HCT116 (cell line): ENCODE results near the gene SLC16A1. TPM values are rescaled to one million over a fixed set of nuclear protein-coding genes. Genes with fewer than 3 reads are reported as not detected.

ENCODE experiments used
- ATAC-seq: fragments of 200-7000 bp; cut with Tn5 transposase; 2 replicates; pipeline ENCODE4 v1.9.1; 2020; ENCODE audit warnings: mild to moderate bottlenecking, moderate library complexity
- BruUV-seq: library from RNA; stranded (reverse); fragments of 400-500 nt; replicated peaks from 2 replicates; lab custom pipeline; 2021; lab: Mats Ljungman, UMichigan
- CTCF ChIA-PET: fragments of 300-600 bp; sonication (Branson Sonifier 250); formaldehyde crosslinking; loops from one replicate; lab custom pipeline; 2021; ENCODE audit warnings: antibody characterized with exemption; lab: Charles Lee
- POLR2A ChIA-PET: fragments of 300-600, 350-600 bp; sonication (Branson Sonifier 250); formaldehyde crosslinking; loops from one replicate; lab custom pipeline; 2021; ENCODE audit warnings: antibody characterized with exemption; lab: Charles Lee
- RAD21 ChIA-PET, 2 experiments: fragments of 300-600 bp; sonication (Branson Sonifier 250); formaldehyde crosslinking; loops; one replicate each; lab custom pipeline; 2023; ENCODE audit warnings: low total read pairs in 2 of 2; ENCODE audit not compliant: uncharacterized antibody in 2 of 2, unreplicated experiment in 2 of 2, low non-redundant PET in 1 of 2; lab: Charles Lee
- DNase-seq: peaks from one replicate; pipeline ENCODE4 v3.0.0-alpha.2; 2010; ENCODE audit warnings: low read depth, low spot score
- H2AFZ ChIP-seq: fragments of 200-600 bp; shearing (Covaris generic), sonication (generic); 2 replicates; pipeline ENCODE4 v1.6.1; 2017; ENCODE audit warnings: low read depth, mixed run types, mixed read lengths, antibody characterized with exemption, low read length; ENCODE audit not compliant: poor library complexity, severe bottlenecking
- H3K27ac ChIP-seq: 2 replicates; pipeline ENCODE4 v1.5.1; 2012; ENCODE audit warnings: low read depth, low read length
- H3K27me3 ChIP-seq: fragments of 200-600 bp; sonication (generic); 2 replicates; pipeline ENCODE4 v1.6.1; 2016; ENCODE audit warnings: mixed run types, low read length, mixed read lengths; ENCODE audit not compliant: insufficient read depth
- H3K36me3 ChIP-seq, 2 experiments: fragments of 200-500 bp in 1 of 2; fragments of 200-600 bp in 1 of 2; sonication (Bioruptor generic) in 1 of 2; sonication (generic) in 1 of 2; 2 replicates each; pipeline versions ENCODE4 v1.5.1 to v1.6.1; 2014 to 2016; ENCODE audit warnings: low read length in 2 of 2, inconsistent platforms in 1 of 2, mixed read lengths in 1 of 2, mixed run types in 1 of 2; ENCODE audit not compliant: insufficient read depth in 2 of 2, control insufficient read depth in 1 of 2
- H3K4me1 ChIP-seq, 2 experiments: fragments of 200-600 bp in 1 of 2; sonication (generic) in 1 of 2; 2 replicates each; pipeline versions ENCODE4 v1.5.1 to v1.6.1; 2012 to 2017; ENCODE audit warnings: low read length in 2 of 2, inconsistent platforms in 1 of 2, mild to moderate bottlenecking in 1 of 2, mixed read lengths in 1 of 2, mixed run types in 1 of 2, moderate library complexity in 1 of 2; ENCODE audit not compliant: insufficient read depth in 2 of 2, control insufficient read depth in 1 of 2
- H3K4me2 ChIP-seq: fragments of 200-600 bp; sonication (generic); 2 replicates; pipeline ENCODE4 v1.6.1; 2017; ENCODE audit warnings: mixed run types, low read length, mixed read lengths
- H3K4me3 ChIP-seq, 2 experiments: fragments of 200-600 bp in 1 of 2; sonication (generic) in 1 of 2; replicated peaks in 1 of 2; 2 replicates each; pipeline ENCODE4 v1.5.1; 2011 to 2016; ENCODE audit warnings: low read length in 2 of 2, control low read depth in 1 of 2, low read depth in 1 of 2, mild to moderate bottlenecking in 1 of 2, mixed read lengths in 1 of 2, mixed run types in 1 of 2
- H3K79me2 ChIP-seq: fragments of 200-600 bp; sonication (generic); 2 replicates; pipeline ENCODE4 v1.6.1; 2017; ENCODE audit warnings: mild to moderate bottlenecking, mixed run types, low read length, moderate library complexity, mixed read lengths; ENCODE audit not compliant: insufficient read depth
- H3K9ac ChIP-seq: fragments of 200-600 bp; sonication (generic); 2 replicates; pipeline ENCODE4 v1.6.1; 2016; ENCODE audit warnings: low read length, mixed read lengths
- H3K9me2 ChIP-seq: fragments of 200-600 bp; sonication (generic), shearing (Covaris generic); 2 replicates; pipeline ENCODE4 v1.6.1; 2017; ENCODE audit warnings: mixed run types, mild to moderate bottlenecking, moderate library complexity; ENCODE audit not compliant: insufficient read depth
- H3K9me3 ChIP-seq, 2 experiments: fragments of 200-500 bp in 1 of 2; fragments of 200-600 bp in 1 of 2; sonication (Bioruptor generic) in 1 of 2; sonication (generic) in 1 of 2; 2 replicates each; pipeline ENCODE4 v1.6.1; 2014 to 2017; ENCODE audit warnings: low read length in 2 of 2, mixed read lengths in 2 of 2, inconsistent platforms in 1 of 2, low read depth in 1 of 2, mild to moderate bottlenecking in 1 of 2, mixed run types in 1 of 2, moderate library complexity in 1 of 2; ENCODE audit not compliant: control insufficient read depth in 1 of 2, insufficient read depth in 1 of 2
- H4K20me1 ChIP-seq: fragments of 200-600 bp; sonication (generic), shearing (Covaris generic); 2 replicates; pipeline ENCODE4 v1.6.1; 2017; ENCODE audit warnings: mixed run types, mild to moderate bottlenecking, moderate library complexity; ENCODE audit not compliant: insufficient read depth
- CBX3 ChIP-seq: IDR thresholded peaks from 2 replicates; pipeline ENCODE4 v1.6.1; 2012; ENCODE audit warnings: low read depth
- ELF1 ChIP-seq: IDR thresholded peaks from 2 replicates; pipeline ENCODE4 v1.6.1; 2012; ENCODE audit warnings: low read depth, borderline replicate concordance
- EZH2 ChIP-seq: fragments of 200-600 bp; sonication (generic); IDR thresholded peaks from 2 replicates; pipeline ENCODE4 v1.6.1; 2017; ENCODE audit warnings: antibody characterized with exemption, mixed run types
- FOSL1 ChIP-seq: IDR thresholded peaks from 2 replicates; pipeline ENCODE4 v1.6.1; 2012; ENCODE audit warnings: low read depth
- POLR2AphosphoS5 ChIP-seq: IDR thresholded peaks from 2 replicates; pipeline ENCODE4 v1.6.1; 2011; ENCODE audit warnings: mild to moderate bottlenecking, low read depth, low read length, moderate library complexity
- SIN3A ChIP-seq: IDR thresholded peaks from 2 replicates; pipeline ENCODE4 v1.6.1; 2012; ENCODE audit warnings: low read depth
- SP1 ChIP-seq: IDR thresholded peaks from 2 replicates; pipeline ENCODE4 v1.6.1; 2012; ENCODE audit warnings: low read depth
- TCF7L2 ChIP-seq: IDR thresholded peaks from 2 replicates; pipeline ENCODE4 v1.7.0; 2011; ENCODE audit warnings: borderline replicate concordance, inconsistent platforms; ENCODE audit not compliant: insufficient read depth, insufficient read length; ENCODE audit errors: extremely low read depth
- intact Hi-C: fragments of 100-400 bp; cut with micrococcal nuclease; formaldehyde crosslinking; loops from 2 replicates; pipeline ENCODE4 v1.10.0; 2022
- total RNA-seq: library from RNA; stranded (reverse); gene quantifications from one replicate; pipeline ENCODE4 v1.2.1, GENCODE V29; 2021; ENCODE audit not compliant: unreplicated experiment
- TF ChIP-seq, protein P1 (sequence below): IDR thresholded peaks from 2 replicates; pipeline ENCODE4 v1.6.1; 2011; ENCODE audit warnings: mild to moderate bottlenecking, low read length, moderate library complexity; ENCODE audit not compliant: insufficient replicate concordance; ENCODE audit errors: extremely low read depth
- TF ChIP-seq, protein P2 (sequence below), 3 experiments: fragments of 200-600 bp in 1 of 3; sonication (generic) in 1 of 3; IDR thresholded peaks in 2 of 3; conservative IDR thresholded peaks in 1 of 3; 2 replicates each; pipeline ENCODE4 v1.5.1; 2012 to 2017; ENCODE audit warnings: low read depth in 2 of 3, low read length in 2 of 3, antibody characterized with exemption in 1 of 3, borderline replicate concordance in 1 of 3, control low read depth in 1 of 3, mild to moderate bottlenecking in 1 of 3, mixed read lengths in 1 of 3, mixed run types in 1 of 3, moderate library complexity in 1 of 3; ENCODE audit not compliant: insufficient read depth in 1 of 3
- TF ChIP-seq, protein P3 (sequence below): IDR thresholded peaks from 2 replicates; pipeline ENCODE4 v1.6.1; 2012
- TF ChIP-seq, protein P4 (sequence below): IDR thresholded peaks from 2 replicates; pipeline ENCODE4 v1.6.1; 2012

SLC16A1 gene
- total RNA-seq, 1 experiment from 2014 or later, result 96.7 TPM

DNA sequence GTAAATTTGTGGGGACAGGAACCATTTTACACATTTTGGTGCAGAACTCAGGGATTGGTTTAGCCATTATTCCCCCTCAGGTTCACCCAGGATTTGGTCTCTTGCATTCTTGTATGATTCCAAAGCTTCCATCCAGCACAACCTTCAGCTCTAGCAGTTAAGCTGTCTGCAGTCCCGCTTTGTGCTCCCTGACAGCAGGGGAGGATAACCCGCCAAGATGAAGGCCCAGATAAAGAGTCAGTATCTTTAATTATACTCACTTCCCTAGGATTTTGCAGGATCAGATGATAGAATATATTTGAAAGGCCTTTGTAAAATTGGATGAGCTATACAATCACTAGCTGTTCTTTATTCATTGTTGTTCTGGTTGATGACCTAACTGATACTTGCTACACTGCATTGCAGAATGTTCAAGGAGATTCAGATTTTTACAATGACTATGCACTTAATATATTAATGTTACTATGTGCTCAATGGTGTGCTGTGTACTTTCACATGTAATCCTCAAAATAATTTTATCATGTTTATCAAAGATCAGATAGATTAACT lies 49.8 kb downstream of the SLC16A1 start:
- Histone ChIP-seq H3K9ac (no peak overlapping the region), H3K9me3 (no peaks in the 10 kb centered on the region), H2AFZ (no peak overlapping the region), H3K4me3 (no peak overlapping the region), H4K20me1 (no peaks in the 10 kb centered on the region), H3K9me2 (no peaks in the 10 kb centered on the region), H3K79me2 (no peaks in the 10 kb centered on the region), H3K27me3 (no peaks in the 10 kb centered on the region), H3K4me1 (peaks cover 21 to 36% of the 10 kb centered on the region in 2 experiments), H3K36me3 (0 out of 4 replicates have a peak, but pooled peaks cover 2 to 3% of the 10 kb centered on the region in 2 experiments), H3K27ac (0 out of 2 replicates have a peak overlapping the region, but pooled peaks have one; percentile 16), H3K4me2 (peak overlapping the region; percentile 50)
- ChIA-PET CTCF (no interaction called here), POLR2A (interaction anchor here (1.4 kb wide), 1 partner anchor 50 kb away, joined by 3 read pairs; the partner anchor contains the start of gene SLC16A1), RAD21 (no interaction called here)
- TF ChIP-seq ELF1 (no peak), CBX3 (no peak), SP1 (0 out of 2 replicates have a peak, but pooled peaks have one; percentile 14)
- no peak for DNase-seq
- no peak for ATAC-seq
- BruUV-seq, result no TSS peak
- intact Hi-C loops, result no loop called here

DNA sequence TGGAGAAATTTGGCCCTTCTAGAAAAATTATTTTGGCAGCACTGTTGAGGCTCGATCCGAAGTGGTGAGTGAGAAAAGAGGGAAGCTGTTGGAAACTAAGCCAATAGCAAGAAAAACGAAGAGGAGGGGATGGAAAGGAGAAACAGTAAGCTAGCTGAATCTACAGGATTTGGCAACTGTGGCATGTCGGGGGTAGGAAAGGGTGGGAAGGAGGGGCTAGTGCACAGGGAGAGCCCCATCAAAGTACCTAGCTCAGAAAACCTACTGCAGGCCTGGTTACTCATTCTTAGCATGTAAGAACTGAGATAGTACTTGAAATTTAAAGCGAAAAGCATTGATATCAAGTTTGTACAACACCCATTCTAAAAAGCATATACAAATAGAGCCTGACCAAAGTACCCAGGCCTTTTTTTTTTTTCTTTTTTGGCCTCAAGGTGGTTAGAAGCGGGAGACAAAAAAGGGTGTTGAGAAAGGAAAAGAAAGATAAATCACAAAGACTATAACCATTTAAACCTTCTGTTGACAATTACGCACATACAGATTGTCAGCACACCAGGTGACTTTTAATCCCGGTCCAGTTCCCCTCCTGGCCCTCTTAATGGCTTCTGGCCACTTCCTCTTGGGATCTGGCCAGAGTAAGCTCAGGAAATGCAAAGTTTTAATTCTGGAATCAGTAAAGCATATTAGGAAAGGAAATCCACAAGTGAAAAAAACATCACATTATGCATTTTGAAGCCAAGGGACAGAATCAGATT lies 50.4 kb downstream of the SLC16A1 start:
- RAD21 ChIA-PET, result no interaction called here
- H3K36me3 ChIP-seq, result 0 out of 4 replicates have a peak, but pooled peaks cover 2 to 3% of the 10 kb centered on the region in 2 experiments
- CTCF ChIA-PET, result no interaction called here
- no peaks in the 10 kb centered on the region for H3K79me2 ChIP-seq
- DNase-seq (no peak), ATAC-seq (no peak)
- H3K4me1 ChIP-seq, result peaks cover 21 to 36% of the 10 kb centered on the region in 2 experiments
- no peaks in the 10 kb centered on the region for H3K9me3 ChIP-seq
- peak overlapping the region; percentile 23 for H3K9ac ChIP-seq
- H3K4me2 ChIP-seq, result peak overlapping the region; percentile 50
- 0 out of 2 replicates have a peak overlapping the region, but pooled peaks have one; percentile 16 for H3K27ac ChIP-seq
- H3K27me3 ChIP-seq, result no peaks in the 10 kb centered on the region
- H2AFZ ChIP-seq, result no peak overlapping the region
- H4K20me1 ChIP-seq, result no peaks in the 10 kb centered on the region
- H3K9me2 ChIP-seq, result no peaks in the 10 kb centered on the region
- H3K4me3 ChIP-seq, result 0 out of 4 replicates have a peak overlapping the region, but pooled peaks of 1 of the 2 experiments have one; percentile 8
- POLR2A ChIA-PET, result interaction anchor here (1.0 to 1.4 kb wide), 2 partner anchors 51 to 151 kb away, joined by 3 to 4 read pairs; partner anchors contain the start of gene SLC16A1
- no TSS peak for BruUV-seq
- intact Hi-C loops, result no loop called here
- TF ChIP-seq POLR2AphosphoS5 (no peak), EZH2 (no peak), FOSL1 (no peak), ELF1 (no peak), TCF7L2 (no peak), SP1 (no peak; the same call in 1 of the 2 replicates), SIN3A (no peak), CBX3 (no peak)
- TF ChIP-seq, protein P1, sequence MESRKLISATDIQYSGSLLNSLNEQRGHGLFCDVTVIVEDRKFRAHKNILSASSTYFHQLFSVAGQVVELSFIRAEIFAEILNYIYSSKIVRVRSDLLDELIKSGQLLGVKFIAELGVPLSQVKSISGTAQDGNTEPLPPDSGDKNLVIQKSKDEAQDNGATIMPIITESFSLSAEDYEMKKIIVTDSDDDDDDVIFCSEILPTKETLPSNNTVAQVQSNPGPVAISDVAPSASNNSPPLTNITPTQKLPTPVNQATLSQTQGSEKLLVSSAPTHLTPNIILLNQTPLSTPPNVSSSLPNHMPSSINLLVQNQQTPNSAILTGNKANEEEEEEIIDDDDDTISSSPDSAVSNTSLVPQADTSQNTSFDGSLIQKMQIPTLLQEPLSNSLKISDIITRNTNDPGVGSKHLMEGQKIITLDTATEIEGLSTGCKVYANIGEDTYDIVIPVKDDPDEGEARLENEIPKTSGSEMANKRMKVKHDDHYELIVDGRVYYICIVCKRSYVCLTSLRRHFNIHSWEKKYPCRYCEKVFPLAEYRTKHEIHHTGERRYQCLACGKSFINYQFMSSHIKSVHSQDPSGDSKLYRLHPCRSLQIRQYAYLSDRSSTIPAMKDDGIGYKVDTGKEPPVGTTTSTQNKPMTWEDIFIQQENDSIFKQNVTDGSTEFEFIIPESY, result no peak
- TF ChIP-seq, protein P2, sequence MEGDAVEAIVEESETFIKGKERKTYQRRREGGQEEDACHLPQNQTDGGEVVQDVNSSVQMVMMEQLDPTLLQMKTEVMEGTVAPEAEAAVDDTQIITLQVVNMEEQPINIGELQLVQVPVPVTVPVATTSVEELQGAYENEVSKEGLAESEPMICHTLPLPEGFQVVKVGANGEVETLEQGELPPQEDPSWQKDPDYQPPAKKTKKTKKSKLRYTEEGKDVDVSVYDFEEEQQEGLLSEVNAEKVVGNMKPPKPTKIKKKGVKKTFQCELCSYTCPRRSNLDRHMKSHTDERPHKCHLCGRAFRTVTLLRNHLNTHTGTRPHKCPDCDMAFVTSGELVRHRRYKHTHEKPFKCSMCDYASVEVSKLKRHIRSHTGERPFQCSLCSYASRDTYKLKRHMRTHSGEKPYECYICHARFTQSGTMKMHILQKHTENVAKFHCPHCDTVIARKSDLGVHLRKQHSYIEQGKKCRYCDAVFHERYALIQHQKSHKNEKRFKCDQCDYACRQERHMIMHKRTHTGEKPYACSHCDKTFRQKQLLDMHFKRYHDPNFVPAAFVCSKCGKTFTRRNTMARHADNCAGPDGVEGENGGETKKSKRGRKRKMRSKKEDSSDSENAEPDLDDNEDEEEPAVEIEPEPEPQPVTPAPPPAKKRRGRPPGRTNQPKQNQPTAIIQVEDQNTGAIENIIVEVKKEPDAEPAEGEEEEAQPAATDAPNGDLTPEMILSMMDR (IDR thresholded peaks at IDR 0.05 in 2 of 3, conservative IDR thresholded peaks at IDR 0.05 in 1 of 3; ENCODE audit: borderline replicate concordance in 1 of 3, insufficient read depth in 1 of 3, low read depth in 2 of 3, low read length in 2 of 3), result no peak
- TF ChIP-seq, protein P3, sequence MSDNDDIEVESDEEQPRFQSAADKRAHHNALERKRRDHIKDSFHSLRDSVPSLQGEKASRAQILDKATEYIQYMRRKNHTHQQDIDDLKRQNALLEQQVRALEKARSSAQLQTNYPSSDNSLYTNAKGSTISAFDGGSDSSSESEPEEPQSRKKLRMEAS, result no peak
- TF ChIP-seq, protein P4, sequence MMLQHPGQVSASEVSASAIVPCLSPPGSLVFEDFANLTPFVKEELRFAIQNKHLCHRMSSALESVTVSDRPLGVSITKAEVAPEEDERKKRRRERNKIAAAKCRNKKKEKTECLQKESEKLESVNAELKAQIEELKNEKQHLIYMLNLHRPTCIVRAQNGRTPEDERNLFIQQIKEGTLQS, result no peak
